NCI-H1930 (cell line): Measurements from ENCODE around the gene PROSER3.
A peak's percentile ranks its signal among the peaks of the same experiment; 100 is the strongest.

Source experiments
- DNase-seq, 2 experiments: peaks; one replicate each; lab custom pipeline; 2025; lab: John Stamatoyannopoulos, UW

PROSER3 gene

GRCh38 chr19:35757749-35758608, at the start of gene PROSER3:
PROSER3 (plus strand) TSS chr19:35758176; CDS start chr19:35758216, 40 bp downstream.
- peak; percentile 99 for DNase-seq

- DNase-seq = no peak
Measured at GRCh38 chr19:35708391-35708790, 49.6 kb upstream of the PROSER3 start.

GRCh38 chr19:35710784-35711723, 46.9 kb upstream of the PROSER3 start:
- DNase-seq = no peak

GRCh38 chr19:35712567-35713505, 45.1 kb upstream of the PROSER3 start:
- DNase-seq = no peak

GRCh38 chr19:35713506-35713850, 44.5 kb upstream of the PROSER3 start:
- no peak for DNase-seq

GRCh38 chr19:35713904-35714495, 44.0 kb upstream of the PROSER3 start:
- DNase-seq = no peak

- DNase-seq = no peak
Measured at GRCh38 chr19:35714601-35715354, 43.2 kb upstream of the PROSER3 start.

- DNase-seq = no peak
Measured at GRCh38 chr19:35715355-35715809, 42.6 kb upstream of the PROSER3 start.

- no peak for DNase-seq
Measured at GRCh38 chr19:35715981-35716800, 41.8 kb upstream of the PROSER3 start.

GRCh38 chr19:35716801-35717664, 40.9 kb upstream of the PROSER3 start:
- peak; percentile 83 to 87 for DNase-seq

GRCh38 chr19:35717665-35718344, 40.2 kb upstream of the PROSER3 start, which contains the start of gene KMT2B:
KMT2B (plus strand) TSS chr19:35718003; CDS start chr19:35718019, 16 bp downstream.
- DNase-seq = peak; percentile 96 to 98

- no peak for DNase-seq
Measured at GRCh38 chr19:35718345-35719041, 39.5 kb upstream of the PROSER3 start.

- no peak for DNase-seq
Measured at GRCh38 chr19:35719402-35720162, 38.4 kb upstream of the PROSER3 start.

GRCh38 chr19:35720163-35720524, 37.8 kb upstream of the PROSER3 start:
- no peak for DNase-seq

GRCh38 chr19:35720648-35721047, 37.3 kb upstream of the PROSER3 start:
- no peak for DNase-seq

GRCh38 chr19:35721374-35721773, 36.6 kb upstream of the PROSER3 start:
- no peak for DNase-seq

GRCh38 chr19:35722461-35722860, 35.5 kb upstream of the PROSER3 start:
- no peak for DNase-seq
